K562 treated with DMSO at 1 percent for 12 hours (cell line): ENCODE data around the gene ELAVL1. TPM values are rescaled to one million over a fixed set of nuclear protein-coding genes. Genes with fewer than 3 reads are reported as not detected.

Source experiments
- total RNA-seq: library from RNA; unstranded; fragments of 300-600 nt; gene quantifications from 2 replicates; pipeline ENCODE4 v1.2.3, GENCODE V29; 2022; ENCODE audit not compliant: insufficient read depth

ELAVL1 gene
- total RNA-seq = 39.4 and 83.9 TPM in 2 replicates

GRCh38 chr19:8005534-8006256, at the start of gene ELAVL1:
ELAVL1 (minus strand) TSS chr19:8005641; CDS start chr19:7991815, 13,826 bp downstream.

GRCh38 chr19:8052464-8052859, 47.0 kb upstream of the ELAVL1 start, which contains the start of gene CCL25:
CCL25 (plus strand) TSS chr19:8052760; CDS start chr19:8053050, 290 bp downstream.

GRCh38 chr19:7943444-7944176, 61.8 kb downstream of the ELAVL1 start, which contains the start of gene TIMM44:
TIMM44 (minus strand) TSS chr19:7943666; CDS start chr19:7943651, 15 bp downstream.

GRCh38 chr19:7926021-7926726, 79.3 kb downstream of the ELAVL1 start, which contains the start of gene CTXN1:
CTXN1 (minus strand) TSS chr19:7926135; CDS start chr19:7925538, 597 bp downstream.

GRCh38 chr19:7919610-7920518, 85.6 kb downstream of the ELAVL1 start, which contains the start of gene SNAPC2:
SNAPC2 (plus strand) TSS chr19:7920338; CDS start chr19:7920367, 29 bp downstream.

GRCh38 chr19:7914598-7915045, 90.8 kb downstream of the ELAVL1 start, which contains the start of gene TGFBR3L:
TGFBR3L (plus strand) TSS chr19:7914830.

Other genes starting within 250 kb of the ELAVL1 start
- gene CLEC4M, start 242.4 kb downstream of the ELAVL1 start, total RNA-seq = 0.37 TPM in 1 of 2 replicates, not detected in the other
- gene EVI5L, start 175.4 kb downstream of the ELAVL1 start, total RNA-seq = 8.4 and 10.6 TPM in 2 replicates
- not detected in 2 replicates for gene PRR36, start 131.3 kb downstream of the ELAVL1 start, total RNA-seq
- gene LRRC8E, start 117.1 kb downstream of the ELAVL1 start, total RNA-seq = 4.5 and 7.0 TPM in 2 replicates
- 18.1 and 30.2 TPM in 2 replicates for gene MAP2K7, start 101.8 kb downstream of the ELAVL1 start, total RNA-seq
- gene TGFBR3L, start 90.8 kb downstream of the ELAVL1 start, total RNA-seq = 1.00 and 1.7 TPM in 2 replicates
- 42.2 and 51.8 TPM in 2 replicates for gene SNAPC2, start 85.3 kb downstream of the ELAVL1 start, total RNA-seq
- gene CTXN1, start 79.5 kb downstream of the ELAVL1 start, total RNA-seq = 2.2 and 5.5 TPM in 2 replicates
- gene TIMM44, start 62.0 kb downstream of the ELAVL1 start, total RNA-seq = 141 and 160 TPM in 2 replicates
- not detected in 2 replicates for gene CCL25, start 47.1 kb upstream of the ELAVL1 start, total RNA-seq
- 0.07 and 0.10 TPM in 2 replicates for gene FBN3, start 144.0 kb upstream of the ELAVL1 start, total RNA-seq
- 23.8 and 24.1 TPM in 2 replicates for gene CERS4, start 203.7 kb upstream of the ELAVL1 start, total RNA-seq